ENCODE results near the gene ATP13A5.
A peak's percentile ranks its signal among the peaks of the same experiment; 100 is the strongest.

The ATP13A5 gene

DNA sequence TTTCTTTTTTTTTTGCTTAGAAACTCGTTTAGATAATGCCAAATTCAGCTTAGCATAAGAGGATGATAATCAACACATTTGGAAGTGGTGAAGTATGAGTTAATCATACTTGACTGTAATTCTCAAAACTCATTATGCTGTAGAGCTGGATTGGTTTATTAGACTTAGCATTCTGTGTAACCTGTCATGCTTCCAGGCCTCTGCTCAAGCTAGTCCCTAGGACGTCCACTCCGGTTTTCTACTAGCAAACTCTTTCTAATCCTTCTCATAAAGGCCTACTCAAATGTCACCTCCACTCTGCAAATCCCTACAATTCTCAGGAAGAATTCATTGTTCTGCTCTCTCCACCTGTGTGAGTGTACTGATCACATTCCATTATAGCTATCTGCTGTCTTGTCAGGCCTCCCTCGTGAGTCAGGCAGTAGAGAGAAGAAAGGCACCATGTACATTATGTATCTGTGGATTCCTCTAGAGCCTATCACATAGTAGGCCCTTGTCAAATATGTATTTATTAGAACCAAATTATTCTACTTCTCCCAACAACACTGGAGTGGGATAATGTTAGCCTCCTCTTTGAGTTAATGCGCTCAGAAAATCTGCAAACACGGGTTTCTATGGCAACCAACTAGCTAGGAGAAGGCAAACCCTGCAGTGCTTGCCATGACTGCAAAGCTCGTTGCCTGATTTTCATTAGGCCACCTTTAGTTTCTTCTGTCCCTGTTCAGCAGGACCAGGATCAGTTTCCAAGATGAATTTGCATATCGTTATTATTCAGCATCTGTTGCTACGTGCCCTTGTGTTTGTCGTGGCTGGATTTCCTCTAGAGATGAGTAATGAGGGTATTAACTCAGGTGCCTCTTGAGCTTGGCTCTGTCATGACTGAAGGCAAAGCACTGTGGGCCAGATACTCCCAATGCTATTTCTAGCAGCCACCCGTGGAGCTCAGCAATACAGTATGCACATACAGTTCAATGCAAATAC, 30.7 kb downstream of the ATP13A5 start:
- DNase-seq: peak; percentile 75

DNA sequence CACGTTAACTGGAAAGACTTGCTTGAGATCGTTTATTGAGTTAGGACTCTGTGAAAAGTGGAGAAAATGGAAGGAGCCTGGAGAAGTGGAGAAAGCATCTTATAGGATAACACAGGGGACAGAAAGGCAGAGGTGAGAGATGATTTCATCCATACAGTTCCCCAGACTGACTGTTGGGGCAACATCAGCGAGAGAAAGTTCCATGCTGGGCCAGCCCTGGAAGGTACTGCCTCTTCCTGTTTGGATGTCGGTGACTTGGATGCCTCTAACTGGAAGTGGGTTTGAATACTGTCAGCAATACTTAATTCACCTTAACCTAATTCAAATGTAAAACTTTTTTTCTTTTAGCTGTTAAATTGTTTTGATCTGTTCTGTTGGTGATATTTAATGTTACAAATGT, 32.3 kb downstream of the ATP13A5 start:
- no peak for DNase-seq

DNA sequence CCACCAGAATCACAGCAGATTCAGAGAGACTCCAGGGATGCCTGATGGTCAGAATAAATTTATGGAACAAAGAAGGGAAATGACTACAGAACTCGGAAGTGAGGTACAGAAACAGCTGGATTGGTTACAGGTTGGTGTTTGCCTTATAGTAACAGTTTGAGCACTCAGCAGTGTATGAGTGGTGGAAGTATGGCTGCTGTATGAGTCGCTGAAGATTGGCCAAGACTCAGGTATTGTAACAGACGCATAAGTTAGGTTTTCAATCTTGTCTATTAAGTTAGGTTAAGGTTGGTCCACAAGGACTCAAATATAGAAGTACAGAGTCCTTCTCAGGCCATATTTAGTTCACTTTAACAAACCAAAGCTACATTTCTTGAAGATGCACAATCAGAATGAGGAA, 33.1 kb downstream of the ATP13A5 start:
- no peak for DNase-seq

DNA sequence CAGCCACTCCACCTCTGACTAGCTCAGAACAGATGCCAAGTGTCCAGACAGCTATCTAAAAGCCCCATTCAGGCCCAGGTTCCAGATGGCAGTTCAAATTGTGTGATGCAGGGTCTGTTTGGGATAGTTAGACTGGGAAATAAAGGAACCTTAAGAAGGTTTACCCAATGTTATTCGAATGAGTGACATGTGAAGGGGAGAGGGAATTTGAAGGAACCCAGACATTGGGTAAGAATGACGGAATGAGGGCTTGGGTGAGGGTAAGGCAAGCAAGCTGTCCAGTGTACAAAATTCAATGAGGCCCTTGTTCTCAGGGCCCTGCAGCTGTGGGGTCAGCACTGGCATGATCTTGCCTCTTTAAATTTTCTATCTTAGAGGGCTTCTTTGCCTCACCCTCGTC, 34.1 kb downstream of the ATP13A5 start:
- no peak for DNase-seq

DNA sequence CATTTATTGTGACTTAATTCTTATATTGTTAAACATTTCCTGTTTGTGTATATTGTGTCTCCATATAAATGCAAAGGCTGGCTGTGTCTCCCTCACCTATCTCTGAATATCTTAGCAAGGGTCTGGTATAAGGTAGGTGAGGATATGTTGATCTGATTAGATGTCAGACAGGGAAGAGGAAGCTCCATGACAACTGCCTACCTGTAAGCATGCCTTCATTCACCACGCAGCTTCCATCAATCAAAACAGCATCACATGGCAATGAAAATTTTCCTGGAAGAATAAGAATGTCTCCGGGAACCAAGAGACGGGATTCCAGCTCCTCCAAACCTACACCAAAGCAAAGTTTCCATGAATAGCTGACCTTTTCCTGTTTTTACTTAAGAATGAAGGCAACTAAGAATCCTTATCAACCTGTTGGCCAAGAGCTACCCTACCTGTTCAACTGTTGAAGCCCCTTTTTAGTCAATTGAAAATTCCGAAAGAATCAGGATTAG, 34.8 kb downstream of the ATP13A5 start:
- DNase-seq: no peak

DNA sequence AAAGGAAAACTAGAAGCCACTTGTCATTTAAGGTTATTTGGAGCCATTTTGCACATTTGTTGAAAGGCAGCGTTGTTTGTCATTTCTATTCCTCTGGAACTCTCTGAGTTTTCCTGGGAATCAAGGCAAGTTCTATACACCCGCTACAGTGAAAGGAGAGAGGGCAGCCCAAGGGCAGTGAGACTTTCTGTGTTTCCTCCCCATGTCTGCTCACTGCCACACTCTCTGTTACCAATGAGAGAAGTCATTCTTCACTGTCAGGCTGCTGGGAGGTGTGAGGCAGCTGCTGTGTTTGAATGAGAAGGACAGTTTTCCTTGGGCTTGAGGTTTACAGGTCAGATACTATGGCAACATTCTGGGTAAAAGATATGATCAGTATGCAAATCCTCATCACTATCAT, 36.0 kb downstream of the ATP13A5 start:
- DNase-seq: no peak

DNA sequence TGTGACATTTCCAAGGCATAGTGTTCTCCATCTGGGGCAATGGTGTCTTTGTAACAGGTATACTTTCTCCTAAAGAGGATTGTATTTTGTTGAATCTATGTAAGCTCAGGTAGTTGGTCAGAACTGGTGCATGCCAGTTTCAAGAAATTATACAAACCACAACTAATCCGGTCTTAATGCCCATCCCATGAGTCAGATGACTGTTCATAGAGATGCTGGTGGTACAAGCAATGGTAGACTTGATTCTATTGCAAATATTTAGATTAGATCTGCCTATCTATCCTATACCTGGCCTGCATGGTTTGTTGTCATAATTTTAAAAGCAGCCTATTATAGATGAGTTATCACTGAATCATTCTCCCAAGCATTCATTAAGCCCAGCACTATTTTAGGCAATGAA, 43.5 kb downstream of the ATP13A5 start:
- no peak for DNase-seq

DNA sequence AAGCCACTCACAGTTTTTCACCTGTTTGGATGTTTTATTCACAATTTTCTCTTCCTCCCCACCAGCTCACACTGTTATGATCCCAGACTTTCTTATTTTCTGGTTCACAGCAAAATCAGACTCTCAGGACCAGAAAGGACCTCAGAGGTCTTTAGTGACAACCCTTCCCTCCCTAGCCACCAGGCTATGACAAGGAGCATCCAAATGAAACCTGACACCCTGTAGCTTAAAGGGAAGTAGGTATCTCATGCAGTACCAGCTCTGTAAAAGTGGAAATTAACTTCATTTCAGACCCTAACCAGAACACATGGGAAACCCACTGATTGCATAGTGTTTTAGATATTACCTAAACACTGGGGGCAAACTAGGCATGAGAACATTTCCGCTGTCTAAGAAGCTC, 45.3 kb downstream of the ATP13A5 start:
- no peak for DNase-seq

DNA sequence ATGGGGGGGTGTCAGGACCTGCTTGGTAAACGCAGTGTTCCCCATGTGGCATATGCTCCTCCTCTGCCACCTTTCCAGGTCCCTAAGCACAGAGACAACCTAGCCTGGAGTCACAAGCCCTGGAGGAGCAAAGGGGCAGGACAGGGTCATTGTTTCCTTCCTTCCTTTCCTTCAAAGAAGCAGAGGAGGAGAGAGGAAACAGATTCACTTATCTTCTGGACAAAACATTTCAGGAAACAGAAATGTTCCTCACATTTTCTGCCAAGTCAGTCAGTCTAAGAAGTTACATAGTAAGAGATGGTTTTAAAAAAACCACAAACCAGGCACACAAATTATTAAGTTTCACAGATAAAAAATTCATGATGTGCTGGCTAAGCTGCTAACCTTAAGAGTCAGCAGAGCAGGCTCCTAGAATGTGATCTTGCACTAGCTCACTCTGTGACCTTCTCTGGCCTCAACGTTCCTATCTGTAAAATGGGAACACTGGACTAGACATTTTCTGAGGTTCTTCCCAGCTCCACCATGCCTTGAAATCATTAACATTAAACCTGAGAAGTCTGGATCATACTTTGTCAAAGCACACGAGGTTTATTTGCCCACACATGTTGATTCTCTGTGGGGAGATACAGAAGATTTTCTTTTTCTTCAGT, 47.9 kb downstream of the ATP13A5 start:
- DNase-seq: no peak

DNA sequence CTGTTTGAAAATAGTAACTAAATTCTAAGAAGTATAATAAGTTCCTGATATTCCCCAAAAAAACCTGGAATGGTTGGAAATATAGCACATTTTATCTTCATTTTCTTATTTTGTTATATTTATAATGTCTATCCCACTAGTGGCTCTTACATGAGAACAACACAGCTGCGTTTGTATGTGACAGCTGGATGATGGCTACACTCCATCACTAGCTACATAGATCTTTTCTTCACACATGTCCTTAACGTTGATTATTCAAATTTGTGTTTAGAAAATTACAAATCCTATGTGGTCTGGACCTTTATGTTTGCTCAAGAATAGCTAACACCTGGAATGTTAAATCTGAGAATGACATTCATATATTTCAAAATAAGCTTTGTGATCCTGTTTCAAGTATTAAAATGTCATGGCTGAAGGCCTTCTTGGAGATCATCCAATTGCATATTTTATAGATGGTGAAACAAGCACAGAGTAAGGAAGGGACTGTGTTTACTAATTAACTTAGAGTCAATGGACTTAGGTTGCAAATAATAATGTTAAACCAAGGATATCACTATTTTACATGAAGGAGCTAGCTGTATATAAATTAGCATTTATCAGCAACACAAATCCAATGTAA, 60.8 kb downstream of the ATP13A5 start:
- DNase-seq: no peak

DNA sequence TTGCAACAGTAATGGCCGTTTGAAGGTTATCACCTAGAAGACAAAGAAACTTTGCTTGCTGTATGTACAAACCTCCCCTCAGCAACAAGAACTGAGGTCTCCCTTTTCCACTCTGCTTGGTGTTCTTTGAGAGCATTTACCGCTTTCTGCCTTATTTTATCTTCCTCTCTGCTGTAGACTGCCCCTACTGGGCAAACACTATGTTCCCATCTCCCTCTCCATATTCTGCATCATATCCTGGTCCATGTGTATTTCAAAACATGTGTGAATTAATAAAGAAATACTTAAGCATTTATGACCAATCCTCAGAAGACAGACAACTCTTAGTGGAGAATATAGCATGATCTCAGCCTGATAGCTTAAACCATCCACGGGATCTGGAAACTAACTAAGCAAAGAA, 64.4 kb downstream of the ATP13A5 start:
- DNase-seq: no peak

DNA sequence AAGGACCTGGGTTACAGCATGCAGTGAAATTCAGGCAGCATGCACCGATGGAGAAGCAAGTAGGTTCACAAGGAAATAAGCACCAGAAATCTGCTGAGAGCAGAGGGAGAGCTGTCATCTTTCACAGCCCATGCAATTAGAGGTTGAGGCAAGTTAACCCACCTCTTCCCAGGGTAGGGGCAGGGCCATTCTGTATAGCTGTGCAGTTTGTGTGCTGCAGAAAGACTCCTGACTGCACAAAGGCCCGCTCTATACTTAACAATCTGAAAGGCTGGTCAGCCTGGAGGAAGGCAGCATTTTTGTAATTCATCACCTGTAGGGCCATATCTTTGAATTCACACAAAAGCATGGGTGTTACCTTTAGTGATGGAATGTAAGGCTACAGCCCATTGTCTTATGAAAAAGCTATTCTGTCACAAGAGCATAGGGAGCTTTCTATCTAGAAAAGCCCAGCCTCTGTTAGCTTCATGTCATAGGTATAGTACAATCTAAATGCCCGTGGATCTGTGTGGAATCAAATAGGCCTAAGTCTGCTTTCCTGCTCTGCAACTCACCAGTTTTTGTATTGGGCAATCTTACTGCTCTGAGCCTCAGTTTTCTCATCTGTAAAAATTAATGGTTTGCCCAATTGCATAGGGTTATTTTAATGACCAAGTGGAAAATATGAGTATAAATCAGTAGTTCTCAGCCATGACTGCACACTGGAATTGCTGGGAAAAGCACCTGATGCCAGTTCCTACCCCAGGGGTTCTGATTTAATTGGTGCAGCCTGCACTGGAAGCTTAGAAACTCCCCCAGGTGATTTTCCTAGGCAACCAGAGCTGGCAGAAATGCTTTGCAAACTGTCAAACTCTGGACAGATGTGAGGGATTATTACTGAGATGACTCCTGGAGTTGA, 65.2 kb downstream of the ATP13A5 start:
- DNase-seq: no peak

DNA sequence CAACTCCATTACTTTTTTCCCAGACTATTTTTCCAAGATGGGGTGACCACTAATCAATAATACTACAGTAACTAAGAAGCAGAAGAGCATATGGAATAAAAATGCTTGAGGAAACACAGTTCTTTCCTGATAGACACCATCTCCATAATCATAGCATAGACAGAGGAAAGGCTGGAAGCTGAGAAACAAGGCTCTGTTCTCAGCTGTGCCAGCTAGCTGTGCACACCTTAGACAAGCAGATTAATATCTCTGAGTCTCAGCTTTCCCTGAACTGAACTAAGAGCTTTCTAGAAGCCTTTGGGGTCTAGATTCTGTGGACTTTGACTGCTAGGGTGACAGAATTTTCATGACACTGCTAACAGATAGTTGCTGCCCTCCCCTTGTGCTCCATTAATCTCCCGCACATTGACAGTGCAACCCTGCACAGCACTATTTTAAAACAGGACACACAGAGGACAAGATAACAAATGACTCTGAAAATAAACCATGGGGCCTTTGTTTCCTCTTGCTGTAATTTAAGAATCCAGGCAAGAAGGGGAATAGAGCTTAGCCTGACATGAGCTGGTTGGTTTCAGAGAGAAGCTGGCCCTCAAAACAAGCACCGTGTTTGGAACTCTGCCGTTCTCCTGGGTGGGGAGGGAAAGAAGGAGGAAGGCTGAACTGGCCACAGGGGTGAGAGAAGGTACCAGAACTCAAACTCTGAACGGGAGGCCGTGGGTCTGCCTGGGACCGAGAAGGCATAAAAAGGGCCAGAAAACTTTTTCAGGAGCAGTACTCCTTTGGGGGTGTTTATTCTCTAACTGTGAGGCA, 67.4 kb downstream of the ATP13A5 start:
- no peak for DNase-seq

DNA sequence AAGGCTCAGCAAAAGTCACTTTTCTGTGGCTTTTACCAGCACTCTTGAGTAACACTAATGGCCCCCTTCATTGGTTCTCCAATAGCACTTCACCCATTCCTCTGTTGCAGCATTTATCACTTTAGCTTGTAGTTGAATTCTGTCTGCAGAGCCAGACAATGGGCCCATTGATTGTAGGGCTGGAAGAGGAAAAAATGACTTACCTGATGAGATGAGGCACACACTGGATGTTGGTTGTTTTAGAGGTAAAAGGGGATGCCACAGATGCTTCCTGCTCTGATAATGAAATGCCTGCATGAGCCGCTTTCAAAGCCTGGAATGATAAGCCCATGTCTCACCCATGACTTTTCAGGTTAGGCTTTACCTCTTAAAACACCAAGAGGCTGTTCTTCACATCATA, 73.2 kb downstream of the ATP13A5 start:
- DNase-seq: no peak

DNA sequence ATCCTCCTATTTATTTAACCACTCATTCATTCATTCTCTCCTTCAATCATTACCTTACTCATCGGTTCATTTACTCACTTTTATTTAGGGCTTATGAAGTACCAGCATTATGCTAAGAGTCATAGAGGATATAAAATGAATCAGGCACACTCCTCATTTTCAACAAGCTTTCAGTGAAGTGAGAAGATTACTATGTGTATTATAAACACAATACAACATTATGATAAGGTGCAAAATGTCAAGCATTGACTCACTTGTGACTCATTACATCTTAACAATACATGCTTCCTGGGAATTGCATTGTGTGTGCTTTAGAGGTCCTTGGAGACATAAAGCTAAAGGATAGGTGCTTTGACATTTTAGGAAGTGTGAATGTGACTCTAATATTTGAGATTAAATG, 77.1 kb downstream of the ATP13A5 start:
- DNase-seq: no peak

DNA sequence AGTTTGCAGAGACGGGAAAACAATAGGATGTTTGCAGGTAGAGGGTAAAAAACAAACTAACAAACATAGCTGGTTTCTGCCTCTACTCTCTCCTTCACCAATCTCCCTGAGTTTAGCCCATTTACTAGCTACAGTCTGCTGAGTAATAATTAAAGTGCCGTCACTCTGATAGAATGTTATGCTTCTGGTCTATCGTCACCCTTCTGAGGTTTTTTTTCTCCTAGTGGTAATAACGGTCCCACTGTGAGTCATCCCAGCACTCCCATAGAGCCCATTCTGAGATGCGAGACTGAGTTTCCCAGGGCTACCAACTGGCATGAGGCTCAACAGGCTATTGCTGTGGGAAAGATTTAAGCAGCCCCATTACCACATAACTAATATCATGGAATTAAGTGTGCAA, 81.1 kb downstream of the ATP13A5 start:
- no peak for DNase-seq

DNA sequence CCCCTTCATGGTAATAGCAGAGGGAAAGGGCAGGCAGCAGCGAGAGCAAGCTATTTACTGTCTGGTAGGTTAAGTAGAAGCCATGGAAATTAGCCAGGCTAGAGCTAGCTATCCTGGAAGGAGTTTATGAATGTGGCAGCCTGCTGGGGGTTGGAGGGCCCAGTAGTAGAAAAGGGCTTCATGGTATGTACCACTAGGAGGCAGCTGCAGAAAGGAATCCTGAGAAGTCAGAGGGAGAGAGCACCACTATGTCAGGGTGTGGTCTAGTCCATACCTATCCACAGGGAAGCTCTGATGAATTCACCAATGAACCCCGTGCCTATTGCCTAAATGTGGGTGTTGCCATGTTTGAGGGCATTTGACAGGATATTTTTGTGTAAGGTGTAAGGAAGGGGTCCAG, 82.6 kb downstream of the ATP13A5 start:
- no peak for DNase-seq

DNA sequence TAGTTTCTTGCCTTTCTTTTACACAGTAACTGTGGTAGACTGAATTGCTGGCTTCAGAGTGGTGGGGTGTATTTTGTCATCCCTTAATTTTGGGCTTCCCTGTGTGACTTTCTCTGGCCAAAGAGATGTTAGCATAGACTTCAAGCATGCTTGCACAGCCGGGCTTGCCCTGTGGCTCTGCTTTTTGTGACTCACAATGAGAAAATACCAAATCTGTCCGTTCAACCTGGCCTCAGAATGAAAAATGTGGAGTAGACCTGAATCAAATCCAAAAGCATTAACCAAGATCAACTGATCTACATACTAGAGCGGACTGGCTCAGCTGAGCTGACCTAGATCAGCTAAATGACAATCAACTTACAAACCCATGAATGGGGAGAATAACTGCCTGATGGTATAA, 86.2 kb downstream of the ATP13A5 start:
- no peak for DNase-seq

DNA sequence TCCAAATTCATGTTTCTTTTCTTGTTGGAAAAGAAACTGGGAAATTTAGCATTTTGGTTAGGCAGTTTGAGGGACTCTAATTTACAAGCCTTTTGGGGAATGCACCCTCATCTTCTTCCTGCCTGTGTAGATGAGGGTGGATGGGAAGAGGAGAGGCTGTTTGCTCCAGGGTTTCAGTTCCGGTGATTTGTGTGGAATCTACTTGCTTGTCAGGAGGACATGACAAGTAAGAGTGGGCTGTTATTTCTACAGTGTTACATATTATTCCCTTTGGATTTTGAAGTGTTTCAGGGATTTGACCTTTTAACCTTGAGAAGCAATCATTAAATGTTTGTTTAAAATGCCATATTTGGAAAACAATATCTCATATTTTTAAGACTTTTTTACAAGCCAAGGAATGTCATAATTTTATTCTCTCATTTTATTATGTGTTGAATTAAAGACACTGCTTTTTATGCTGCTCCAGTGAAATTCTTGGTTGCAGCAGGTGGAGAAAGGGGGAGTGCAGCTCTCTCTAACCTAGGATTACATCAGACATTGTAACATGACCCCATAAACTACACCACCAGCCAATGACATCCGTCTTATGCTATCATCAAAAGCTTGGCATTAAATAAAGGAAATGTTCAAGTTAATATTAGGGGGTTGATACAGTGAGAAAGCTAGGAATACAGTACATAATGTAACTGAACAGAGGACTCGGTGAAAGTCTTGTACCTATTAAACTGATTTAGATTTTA, 107.3 kb downstream of the ATP13A5 start:
- no peak for DNase-seq

DNA sequence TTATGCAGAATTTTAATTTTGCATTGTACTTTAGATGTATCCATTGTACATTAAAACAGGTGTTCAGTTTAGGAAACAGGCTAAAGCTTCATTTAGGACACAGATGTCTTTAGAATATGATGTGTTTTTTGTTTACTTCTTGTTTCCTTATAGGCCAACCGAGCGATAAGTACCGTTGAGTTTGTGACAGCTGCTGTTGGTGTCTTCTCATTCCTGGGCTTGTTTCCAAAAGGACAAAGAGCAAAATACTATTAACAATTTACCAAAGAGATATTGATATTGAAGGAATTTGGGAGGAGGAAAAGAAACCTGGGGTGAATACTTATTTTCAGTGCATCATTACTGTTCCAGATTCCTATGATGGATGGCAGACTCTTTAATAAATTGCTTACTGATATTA, 108.1 kb downstream of the ATP13A5 start:
- no peak for DNase-seq

Measured in DMS153 (cell line).